ENCODE results near the gene VMP1.
"Not testable (repeated sequence)": the region's sequence is repeated elsewhere in the genome, so short reads cannot be mapped to it uniquely, and the experiment has no call there.

Gene VMP1

DNA sequence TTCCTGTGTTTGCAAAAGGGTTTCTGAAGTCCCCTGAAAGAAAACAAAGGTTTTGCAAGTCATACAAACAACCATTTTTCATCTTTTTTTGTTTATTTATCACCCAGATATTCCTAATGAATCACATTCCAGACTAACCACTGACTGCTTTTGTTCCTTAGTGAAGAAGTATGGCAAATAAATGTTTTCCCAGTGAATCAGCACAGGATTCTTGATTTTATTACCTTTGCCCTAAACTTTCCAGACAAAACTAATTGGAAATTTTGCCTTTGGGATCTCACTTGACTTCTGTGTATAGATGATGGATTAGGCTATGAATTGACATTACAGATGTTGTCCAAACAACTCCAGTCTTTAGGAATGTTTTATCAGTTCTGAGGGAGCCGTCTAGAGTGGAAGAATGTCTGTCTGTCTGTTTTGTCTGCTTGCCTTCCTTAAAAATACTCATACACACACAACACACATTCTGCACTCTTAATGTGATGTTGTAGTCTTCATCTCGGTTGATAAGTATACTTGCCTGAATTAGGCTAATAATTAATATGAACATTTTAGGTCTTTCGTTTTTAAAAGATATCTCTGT is 48.9 kb downstream of the VMP1 start:
- DNase-seq = no peak

DNA sequence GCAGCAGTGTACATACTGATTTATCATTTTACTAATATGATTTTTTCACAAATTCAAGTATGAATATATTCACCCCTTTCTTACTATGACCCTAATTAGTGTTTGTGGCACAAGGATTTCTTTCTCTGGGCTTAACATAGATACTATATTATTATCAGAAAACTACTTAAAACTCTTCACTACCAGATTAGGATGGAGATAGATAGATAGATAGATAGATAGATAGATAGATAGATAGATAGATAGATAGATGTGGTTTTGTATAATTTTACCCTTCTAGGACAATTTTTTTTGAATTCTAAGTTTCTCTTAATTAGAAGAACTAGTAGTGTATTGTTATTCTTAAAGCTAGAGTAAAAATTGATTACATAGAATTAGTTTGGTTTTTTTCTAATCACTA is 49.6 kb downstream of the VMP1 start:
- DNase-seq = no peak

DNA sequence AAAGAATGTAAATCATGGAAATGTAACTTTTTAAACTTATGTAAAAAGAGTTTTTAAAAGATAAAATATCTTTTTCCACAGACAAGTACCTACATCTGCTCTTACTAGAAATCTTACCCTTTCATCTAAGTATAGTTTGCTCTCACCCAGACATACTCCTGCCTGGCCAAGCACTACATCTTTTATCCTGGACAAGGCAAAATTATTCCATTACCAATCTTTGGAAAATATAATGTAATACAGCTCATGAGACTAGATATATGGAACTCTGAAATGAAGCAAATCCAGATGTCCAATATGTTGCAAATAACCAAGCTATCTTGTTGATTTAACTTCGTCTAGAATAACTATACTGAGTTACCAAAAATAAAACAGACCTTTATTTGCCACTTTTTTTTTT is 50.0 kb downstream of the VMP1 start:
- no peak for DNase-seq

DNA sequence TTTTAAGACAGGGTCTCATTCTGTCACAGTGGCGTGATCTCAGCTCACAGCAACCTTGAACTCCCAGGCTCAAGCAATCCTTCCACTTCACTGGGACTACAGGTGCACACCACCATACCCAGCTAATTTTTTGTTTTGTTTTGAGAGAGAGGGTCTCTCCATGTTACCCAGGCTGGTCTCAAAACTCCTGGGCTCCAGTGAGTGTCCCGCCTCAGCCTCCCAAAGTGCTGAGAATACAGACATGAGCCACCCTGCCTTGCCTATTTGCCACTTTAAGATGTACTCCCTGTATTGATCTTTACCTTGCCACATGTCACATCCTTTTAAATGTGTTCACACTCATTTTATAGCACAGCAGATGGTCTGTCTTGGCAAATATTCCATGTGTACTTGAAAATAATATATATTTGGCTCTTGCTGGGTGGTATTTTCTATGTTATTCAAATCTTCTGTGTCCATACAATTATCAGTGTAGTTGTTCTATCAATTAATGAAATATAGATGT is 50.5 kb downstream of the VMP1 start:
- DNase-seq = no peak

DNA sequence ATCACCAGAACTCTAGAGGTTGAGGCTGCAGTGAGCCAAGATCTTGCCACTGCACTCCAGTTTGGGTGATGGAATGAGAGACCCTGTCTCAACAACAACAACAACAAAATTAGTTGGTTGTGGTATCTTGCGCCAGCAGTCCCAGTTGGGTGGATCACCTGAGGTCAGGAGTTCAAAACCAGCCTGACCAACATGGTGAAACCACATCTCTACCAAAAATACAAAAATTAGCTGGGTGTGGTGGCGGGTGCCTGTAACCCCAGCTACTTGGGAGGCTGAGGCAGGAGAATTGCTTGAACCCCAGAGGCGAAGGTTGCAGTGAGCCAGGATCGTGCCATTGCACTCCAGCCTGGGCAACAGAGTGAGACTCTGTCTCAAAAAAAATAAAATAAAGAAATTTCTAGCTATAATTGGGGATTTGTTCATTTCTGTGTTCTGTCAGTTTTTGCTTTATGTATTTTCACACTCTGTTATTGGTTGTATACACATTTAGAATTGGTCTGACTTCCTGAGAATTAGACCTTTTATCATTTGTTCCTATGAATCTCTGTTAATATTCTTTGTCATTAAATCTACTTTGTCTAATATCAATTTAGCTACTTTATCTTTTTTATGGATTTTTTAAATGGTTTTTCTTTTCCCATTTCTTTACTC is 51.7 kb downstream of the VMP1 start:
- DNase-seq = not testable (repeated sequence)

DNA sequence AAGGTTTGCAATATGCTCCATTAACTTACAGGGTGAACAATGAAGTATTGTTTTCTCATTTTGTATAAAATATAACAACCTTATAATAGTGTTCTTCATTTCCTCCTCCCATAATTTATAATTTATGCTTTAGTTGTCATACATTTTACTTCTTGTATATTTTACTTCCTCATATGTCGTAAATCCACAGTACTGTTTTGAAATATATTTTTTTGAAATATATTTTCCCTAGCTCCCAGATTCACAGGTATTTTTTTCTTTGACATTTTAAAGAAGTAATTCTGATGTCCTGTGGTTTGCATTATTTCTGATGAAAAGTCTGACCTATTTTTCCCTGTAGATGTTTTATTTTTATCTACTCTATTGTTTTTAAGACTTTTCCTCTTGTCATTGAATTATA is 52.7 kb downstream of the VMP1 start:
- no peak for DNase-seq

DNA sequence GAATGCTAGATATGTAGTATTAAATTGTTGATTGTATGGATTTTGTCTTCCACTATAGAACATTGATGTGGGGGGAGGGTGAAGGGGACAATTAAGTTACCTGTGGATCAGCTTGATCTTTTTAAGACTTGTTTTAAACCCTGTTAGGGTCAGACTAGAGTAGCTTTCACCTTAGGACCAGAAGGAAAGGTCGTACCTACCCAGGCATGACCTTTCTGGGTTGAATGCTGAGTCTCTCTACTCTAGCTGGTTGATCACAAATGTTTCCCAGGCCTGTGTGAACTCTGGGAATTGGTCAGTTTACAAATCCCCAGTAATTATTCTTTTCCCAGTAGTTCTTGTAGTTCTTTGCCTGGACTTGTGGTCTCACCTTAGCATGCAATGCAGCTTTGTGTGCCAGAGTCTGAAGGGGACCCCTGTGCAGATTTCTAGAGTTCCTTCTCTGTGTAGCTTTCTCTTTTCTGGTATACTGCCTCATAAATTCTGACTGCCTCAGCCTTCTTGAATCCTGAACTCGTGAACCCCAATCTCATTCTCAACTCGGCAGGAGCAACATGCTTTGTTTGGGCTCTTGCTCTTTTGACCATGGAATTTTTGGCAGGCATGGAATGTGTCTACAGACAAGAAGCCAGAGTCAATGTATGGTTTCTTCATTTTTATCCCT is 54.1 kb downstream of the VMP1 start:
- DNase-seq = no peak

DNA sequence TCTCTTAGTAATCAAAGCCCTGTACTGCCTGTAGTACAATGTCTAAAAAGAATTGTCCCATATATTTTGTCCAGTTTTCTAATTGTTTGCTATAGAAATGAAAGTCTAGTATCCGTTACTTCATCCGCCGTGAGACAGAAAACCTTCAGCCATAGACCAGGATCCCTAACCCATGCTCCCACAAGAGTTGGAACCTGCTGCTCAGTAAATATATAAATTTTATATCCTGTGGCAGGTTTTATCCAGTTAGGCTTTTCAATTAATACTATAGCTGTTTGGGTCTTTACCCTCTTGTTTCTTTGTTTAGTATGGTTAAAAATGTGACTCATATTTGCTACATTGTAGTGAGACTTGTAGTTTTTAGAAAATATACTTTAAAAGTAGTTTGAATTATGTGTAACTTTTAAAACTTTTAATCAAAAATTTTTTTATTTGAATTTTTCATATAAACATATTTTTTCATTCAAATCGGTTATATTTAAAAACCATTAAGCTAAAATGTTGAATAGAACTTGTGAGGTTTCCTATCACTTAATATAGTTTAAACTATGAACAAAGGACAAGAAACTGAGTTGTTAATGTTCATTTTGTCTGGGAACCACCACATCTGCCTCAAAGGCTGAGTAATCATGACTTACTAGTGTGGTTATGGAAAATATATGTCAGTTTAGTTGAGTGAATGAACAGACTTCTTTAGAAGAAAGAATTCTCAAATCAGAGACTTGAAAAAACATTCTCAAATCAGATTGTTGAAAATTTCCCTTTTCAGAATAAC is 54.8 kb downstream of the VMP1 start:
- no peak for DNase-seq

DNA sequence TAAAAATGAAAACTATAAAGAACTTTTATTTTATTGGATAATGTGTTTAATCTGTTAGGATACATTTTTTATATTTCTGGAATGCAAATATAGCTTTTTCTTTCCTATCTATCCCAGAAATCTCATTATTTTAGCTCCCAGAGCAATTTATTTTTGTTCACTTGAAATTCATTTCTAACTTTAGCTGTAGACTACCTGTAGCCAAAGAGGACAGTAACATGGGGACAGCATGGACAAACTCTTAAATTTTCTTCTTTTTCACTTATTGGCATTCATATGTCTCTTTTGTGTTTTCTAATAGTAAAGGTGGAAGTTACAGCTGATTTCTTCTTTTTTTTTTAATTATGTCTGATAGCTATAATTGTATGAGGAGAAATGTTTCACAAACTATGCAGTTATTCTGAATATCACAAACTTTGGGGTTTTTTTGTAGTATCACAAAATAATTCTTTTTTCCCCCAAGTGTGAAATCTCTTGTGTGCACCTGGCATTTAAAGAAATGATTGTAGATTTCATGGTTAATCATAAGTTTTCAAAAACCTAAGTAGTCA is 55.4 kb downstream of the VMP1 start:
- no peak for DNase-seq

DNA sequence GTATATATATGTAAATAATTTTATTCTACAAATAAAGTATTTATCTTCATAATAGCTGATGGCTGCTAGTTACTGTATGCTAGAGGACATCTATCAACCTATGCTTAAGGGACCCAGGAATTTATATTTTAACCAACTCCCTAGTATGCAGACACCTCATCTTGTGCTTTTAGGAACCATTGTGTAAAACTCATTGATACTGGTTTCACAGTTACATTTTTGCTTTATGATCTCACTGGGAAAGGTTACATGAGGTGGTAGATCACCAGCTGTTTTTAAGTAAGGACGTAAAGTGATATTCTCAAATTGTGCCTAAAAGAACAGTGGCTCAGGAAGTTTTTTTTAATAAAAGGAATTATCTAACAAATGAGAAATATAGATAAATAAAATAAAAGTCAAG is 56.4 kb downstream of the VMP1 start:
- no peak for DNase-seq

DNA sequence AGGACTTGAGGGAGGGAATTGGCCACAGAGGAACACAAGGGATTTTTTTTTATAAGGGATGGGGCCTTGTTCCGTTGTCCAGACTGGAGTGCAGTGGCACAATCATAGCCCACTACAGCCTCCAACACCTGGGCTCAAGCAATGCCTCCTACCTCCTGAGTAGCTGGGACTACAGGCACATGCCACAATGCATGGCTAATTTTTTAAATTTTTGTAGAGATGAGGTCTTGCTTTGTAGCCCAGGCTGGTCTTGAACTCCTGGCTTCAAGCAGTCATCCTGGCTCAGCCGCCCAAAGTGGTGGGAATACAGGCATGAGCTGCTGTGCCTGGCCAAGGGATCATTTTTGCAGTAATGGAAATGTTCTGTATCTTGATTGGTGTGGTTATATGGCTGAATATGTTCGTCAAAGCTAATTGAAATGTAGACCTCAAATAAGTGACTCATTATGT is 56.9 kb downstream of the VMP1 start:
- no peak for DNase-seq

DNA sequence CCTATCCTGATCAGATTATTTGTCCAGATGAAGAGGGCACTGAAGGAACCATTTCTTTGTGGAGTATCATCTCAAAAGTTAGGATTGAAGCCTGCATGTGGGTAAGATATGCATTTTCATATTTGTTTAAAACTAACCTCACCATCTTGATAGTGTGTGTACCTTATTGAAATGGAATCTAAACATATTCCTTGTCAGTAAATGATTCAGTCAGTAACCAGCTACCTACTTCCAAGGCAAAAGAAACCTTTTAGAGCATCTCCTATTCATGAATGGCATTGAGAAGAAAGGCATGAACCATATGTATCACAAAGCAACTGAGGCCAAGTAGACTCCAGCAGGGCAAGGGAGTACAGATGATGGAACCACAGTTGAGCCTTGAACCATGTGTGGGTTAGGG is 57.6 kb downstream of the VMP1 start:
- no peak for DNase-seq

DNA sequence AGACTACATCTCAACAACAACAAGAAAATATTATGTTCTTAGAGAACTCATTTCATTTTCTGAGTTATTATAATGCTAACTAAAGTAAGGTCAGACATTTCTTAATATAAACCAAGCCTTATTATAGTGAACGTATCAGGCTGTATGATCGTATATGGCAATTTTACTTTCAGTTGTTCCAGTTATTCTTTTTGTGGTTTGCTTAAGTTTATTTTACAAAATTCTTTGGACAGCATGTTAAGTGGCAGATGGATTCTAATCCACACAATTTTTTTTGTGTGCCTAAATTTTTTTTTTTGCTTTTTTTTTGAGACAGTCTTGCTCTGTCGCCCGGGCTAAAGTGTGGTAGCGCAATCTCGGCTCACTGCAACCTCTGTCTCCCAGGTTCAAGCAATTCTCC is 59.0 kb downstream of the VMP1 start:
- no peak for DNase-seq

DNA sequence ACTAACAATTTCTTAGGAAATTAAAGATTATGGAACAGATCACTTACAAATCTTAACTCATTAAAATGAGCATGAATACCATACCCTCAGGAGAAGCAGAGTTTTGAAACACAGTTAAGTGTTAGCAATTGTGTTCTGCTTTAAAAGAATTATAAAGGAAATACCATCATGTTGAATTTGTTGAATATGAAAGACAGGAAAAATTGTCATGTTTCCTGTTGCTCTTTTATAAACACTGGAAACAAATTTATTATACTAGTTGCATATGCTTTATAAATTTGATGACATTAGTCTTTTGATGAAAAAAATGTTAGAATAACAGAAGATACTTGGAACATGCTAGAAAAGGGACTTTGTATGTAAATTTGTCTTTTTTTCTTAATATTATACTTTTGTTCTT is 59.7 kb downstream of the VMP1 start:
- no peak for DNase-seq

DNA sequence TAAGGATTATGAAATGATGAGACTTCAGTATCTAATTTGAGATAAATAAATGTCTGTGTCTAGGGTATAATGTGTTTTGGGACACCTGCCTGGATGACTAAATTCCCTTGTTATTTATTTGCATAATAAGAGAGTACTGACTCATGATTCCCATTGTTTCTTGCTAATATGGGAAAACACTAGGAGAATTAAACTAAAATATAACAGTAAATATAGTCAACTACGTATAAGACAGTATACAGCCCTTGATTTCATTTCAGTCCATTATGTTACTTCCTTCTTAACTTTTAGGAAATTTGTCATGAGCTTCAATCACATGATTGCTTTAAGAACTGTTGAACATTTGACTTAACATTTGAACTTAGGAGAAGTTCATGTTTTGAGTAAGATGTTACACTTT is 62.4 kb downstream of the VMP1 start:
- DNase-seq = no peak

DNA sequence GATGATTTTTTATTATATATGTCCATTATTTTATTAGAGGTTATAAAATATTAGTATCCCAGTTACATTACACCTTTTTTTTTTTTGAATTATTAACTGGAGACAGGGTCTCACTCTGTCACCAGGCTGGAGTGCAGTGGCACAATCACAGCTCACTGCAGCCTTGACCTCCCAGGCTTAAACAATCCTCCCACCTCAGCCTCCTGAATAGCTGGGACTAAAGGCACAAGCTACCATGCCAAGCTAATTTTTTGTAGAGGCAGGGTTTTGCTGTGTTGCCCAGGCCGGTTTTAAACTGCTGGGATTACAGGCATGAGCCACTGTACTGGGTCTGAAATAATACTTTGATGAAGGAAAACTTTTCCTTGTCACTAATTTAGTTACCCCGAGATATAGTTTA is 63.6 kb downstream of the VMP1 start:
- DNase-seq = no peak

DNA sequence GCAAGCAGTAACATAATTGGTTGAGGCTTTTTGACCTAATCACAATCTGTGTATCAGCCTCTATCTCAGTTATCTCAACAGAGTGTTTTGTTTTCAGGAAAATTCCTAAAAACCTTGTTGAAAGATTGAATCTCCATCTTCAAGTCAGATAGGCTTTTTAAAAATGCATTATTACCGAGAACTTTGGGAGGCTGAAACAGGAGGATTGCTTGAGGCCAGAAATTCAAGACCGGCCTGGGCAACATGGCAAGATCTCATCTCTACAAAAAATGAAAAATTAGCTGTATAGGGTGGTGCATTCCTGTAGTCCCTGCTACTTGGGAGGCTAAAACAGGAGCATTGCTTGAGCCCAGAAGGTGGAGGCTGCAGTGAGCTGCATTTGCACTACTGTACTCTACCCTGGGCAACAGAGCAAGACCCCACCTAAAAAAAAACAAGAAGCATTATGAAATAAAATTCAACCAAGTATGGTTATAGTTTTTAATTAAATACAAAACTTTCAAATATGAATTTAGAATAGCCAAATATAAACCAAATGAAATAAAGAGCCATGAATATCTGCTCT is 68.4 kb downstream of the VMP1 start:
- DNase-seq = no peak

DNA sequence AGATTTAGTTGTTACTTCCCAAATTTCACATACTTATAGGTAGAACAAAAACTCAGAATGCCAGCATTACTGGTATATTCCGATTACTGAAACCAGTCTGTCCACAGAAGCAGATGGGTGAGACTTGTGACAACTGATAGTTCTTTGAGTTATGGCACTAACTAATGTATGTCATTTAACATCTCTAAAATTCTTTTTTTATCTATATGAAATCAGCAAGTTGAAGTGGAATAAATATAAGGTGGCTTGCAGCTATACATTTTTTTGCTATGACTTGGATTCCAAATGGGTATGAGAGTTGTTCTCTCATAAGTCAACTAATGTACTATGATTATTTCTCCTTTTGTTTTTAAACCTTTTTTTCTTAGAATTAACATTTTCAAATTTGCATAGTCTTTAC is 69.1 kb downstream of the VMP1 start:
- DNase-seq = no peak

DNA sequence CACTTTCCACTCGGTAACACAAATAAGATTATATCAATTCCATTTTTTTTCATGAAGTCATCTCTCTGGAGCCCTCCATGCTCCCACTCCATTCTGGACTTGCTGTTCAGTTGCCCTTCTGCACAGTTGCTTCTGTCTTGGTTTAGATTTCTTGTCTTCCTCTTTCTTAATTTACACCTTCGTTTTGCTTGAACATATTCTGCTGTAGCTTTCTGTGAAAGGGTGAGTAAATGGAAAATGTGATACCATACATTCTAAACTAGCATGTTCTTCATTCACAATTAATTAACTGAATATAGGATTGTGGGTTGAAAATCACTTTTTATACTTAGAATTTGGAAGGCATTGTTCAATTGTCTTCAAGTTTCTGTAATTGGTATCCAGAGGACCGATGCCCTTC is 69.6 kb downstream of the VMP1 start:
- no peak for DNase-seq

DNA sequence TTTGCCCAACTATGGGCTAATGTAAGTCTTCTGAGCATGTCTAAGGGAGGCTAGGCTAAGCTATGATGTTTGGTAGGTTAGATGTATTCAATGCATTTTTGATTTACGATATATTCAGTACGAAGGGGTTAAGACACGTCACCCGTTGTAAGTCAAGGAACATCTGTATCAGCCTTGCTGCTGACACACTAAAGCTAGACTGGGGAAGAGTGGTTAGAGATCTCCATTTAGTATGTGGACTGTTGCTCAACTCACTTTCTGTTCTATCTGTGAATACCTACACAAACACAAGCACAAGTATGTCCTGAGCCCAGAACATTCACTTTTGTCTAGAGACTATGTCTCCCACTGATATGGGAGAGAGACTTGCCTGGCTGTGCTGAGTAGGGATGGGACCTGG is 71.5 kb downstream of the VMP1 start:
- no peak for DNase-seq

DNA sequence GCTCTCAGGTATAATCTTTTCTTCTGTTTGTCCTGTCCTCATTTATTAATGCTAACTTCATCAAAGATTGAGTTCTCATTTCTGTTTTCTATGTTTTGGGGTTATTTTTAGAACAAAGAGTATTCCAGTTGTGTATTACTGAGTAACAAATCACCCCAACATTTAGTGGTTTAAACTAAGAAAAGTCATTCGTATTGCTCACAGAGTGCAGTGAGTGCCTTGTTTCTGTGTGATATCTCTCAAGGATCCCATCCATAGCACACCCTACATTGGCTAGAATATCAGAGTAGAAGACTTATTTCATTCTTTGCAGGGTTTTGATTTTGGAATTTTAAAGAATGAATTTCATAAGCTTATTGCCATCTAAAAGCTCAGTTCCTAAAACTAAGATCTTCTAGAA is 72.1 kb downstream of the VMP1 start:
- no peak for DNase-seq

DNA sequence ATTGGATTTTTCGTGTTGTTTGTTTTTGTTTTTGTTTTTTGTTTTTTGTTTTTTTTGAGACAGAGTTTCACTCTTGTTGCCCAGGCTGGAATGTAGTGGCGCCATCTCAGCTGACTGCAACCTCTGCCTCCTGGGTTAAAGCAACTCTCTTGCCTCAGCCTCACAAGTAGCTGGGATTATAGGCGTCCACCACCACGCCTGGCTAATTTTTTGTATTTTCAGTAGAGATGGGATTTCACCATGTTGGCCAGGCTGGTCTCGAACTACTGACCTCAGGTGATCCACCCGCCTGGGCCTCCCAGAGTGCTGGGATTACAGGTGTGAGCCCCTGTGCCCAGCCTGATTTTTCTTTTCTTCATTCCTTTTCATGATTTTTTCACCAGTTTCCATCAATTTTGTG is 73.1 kb downstream of the VMP1 start:
- not testable (repeated sequence) for DNase-seq

All from NCI-H2227 treated with DMSO at 0.1 percent for 48 hours (cell line).